HG02759 (cell line): ENCODE measurements around the gene SLC24A3.

Experiments used
- ATAC-seq: cut with Tn5 transposase; IDR thresholded peaks from one replicate; pipeline ENCODE4 v1.9.1; 2021; ENCODE audit warnings: mild to moderate bottlenecking, moderate library complexity; ENCODE audit not compliant: unreplicated experiment

The SLC24A3 gene

DNA sequence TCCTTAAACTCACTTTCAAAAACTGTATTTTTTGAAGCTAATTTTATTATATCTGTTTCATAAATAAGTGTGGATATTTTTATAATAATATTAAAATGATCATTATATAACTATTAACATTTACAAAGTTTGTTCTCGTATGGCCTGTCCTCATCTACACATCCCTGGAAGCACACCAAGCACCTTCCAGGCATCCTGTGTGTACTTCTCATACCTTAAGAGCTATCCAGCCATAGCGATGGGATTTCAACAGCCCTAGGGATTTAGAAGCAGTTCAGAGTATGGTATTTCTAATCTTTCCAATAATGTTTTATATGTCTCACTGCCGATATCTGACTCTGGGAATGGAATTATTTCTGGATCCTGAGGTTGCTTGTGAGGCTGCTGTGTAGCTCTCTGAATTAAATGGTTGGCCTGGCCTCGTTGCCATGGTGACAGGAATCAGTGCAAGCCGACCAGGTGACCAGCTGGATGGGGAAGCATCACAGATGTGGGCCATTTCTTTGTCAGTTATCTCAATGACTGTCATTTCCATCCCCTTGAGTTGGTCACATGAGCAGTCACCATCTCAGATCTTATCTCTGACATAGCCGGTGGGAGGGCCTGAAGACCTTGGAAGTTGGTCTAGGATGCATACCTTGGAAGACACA lies 280.4 kb downstream of the SLC24A3 start:
- ATAC-seq = no peak

DNA sequence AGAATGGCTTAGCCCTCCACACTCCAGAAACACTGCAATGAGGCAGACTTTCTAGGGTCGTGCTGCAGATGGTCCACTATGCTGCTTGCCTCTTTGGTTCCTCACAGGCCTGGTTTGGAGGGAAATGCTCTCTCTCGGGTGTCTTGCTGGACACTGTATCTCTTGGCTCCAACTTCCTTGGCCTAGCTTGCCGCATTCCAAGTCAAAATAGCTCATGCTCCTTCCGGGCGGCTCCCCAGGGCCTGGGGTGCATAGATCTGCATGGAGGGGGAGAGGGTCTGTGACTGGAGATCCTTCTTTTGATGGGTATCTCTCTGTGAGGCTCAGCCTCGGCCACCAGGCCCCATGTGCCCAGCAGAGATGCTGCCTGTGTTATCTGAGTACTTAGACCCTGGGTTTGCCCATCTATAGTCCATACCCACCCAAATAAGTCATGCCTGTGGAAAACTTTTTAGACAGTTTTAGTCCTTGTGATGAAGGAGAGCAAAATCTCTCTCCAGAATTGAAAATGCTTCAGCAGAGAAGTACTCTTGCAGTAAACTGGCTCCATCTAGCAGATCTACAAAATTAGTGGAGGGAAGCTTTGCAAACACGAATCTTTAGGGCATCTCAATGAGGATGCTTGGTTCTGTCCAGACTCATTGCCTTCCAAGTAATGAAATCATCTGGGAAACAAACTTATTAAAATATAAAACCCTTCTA lies 281.5 kb downstream of the SLC24A3 start:
- ATAC-seq = no peak

DNA sequence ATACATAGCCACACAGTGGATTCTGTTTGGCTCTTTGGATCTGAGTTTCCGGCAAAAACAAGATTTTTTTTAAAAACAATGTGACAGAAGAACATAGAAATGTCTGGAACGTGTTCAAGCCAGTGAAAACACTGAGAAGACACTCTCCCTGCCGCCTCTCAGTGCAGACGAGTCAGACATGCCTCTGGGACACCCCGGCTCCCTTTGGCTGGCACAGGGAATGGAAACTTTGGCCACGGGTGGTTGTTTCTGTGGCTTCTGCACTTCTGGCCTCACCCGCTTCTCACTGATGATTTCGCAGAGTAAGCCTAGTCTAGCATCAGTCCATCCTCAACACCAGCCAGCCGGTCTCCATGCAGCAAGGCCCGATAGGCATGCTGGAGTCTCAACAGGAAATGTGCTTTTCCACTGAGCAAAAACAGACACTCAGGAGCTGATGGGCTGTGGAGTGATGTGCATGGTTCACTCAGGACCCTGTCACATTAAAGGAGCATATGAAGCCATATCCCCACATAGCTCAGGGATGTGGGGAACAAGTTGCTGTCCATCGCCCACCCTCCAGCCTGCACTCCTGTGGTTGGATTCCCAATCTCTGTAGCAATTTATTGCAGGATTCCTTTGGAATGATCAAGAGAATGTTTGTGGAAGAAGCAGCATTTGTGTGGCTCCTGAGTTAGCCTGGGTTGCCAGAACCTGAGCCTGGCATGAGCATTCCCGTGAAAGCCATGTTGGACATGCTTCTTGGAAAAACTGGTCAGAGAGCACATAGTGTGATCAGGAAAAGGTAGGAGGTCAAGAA lies 283.7 kb downstream of the SLC24A3 start:
- no peak for ATAC-seq

DNA sequence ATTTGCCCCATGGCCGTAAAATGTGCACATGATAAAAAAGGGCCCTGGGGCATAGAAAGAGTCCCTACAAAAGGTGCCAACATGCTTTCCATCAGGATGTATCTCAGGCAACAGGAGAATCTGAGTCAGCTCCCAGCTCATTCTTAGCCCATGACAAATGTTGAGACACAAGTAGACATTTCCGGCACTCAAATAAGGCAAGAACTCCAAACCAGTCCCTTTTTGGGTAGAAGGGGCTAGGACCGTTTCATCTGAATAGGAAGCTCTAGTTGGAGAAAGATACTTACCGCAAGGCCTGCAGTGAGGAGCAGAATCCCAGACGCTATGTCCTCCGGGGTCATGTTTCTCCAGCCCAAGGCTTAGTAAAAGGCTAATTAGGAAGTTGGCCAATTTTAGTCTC lies 284.6 kb downstream of the SLC24A3 start:
- ATAC-seq = no peak

DNA sequence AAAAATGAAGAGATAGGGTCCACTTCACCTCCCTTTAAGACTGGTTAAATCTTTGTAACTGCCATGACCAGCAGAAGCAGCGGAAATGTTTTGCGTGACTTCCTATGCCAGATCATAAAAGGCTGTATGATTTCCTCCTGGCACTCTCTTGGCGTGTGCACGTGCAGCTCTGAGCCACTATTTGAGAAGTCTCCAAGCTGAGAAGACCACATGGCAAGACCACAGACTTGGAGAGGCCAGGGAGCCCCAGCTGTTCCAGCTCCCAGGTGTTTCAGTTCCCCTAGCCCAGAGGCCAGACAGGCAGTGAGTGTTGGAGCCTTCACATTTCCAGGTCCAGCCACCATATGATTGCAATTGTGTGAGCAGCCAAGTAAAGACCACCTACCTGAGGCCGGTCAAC lies 286.3 kb downstream of the SLC24A3 start:
- ATAC-seq = no peak

DNA sequence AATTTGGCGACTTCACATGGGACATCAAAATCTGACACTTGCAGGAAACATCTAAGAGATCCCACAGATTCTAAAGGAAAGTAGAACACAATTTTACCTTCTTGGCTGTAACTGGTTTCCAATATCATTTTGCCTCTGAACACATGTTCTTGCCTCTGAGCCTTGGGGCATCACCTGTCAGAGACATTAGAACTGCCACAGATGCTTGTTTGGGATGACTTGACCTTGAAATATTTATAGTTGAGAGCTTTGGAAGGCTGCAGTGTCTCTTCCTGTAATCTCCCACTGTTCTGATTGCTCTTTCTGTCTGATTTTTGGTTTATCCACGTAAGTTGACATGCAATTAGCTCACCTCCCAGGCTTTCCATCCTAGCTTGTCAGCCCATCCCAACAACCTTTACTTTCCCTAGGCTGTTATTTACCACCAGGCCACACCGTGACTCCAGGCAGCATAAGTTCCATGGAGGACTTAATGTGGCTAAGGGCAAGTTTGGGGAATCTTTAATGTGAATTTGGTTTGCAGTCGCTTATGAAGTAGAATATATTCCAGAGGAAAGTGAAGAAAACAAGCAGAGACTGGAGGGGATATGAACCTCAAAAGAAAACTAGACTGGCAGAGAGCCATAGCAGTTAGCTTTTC lies 289.2 kb downstream of the SLC24A3 start:
- no peak for ATAC-seq

DNA sequence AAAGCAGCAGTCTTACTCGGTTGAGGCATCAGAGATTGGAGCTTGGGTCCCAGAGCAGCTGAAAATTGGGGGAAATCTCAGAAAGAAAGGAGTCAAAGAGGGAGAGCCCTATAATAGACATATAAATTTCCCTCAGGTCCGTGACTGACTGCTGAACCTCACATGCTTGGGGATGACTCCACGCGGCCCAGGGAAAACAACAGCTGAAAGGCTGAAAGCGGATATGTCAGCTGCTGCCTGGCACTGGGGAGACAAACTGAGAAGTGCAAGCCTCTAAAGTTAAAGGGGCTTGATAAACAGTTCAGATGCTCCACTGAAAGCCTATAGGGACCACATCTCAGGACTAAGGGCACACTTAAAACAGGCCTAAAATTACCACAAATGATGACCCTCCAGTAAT lies 289.7 kb downstream of the SLC24A3 start:
- no peak for ATAC-seq

DNA sequence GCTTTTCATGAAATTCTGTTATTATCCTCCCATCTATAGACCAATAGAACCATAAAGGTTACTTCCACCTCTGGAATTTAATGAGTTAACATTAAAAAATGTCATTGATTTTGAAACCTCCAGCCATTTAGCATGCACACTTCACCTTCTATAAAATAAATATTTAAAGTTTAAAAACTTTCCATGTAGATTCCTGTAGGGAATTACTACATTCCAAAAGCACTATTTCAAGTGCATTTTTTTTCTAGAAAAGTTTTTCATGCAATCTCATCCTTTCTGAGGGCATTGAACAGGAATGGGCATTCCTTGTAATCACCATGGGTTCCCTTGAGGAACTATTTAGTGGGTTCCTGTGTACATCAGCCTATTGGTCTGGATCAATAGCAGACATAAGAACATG lies 291.8 kb downstream of the SLC24A3 start:
- ATAC-seq = no peak

DNA sequence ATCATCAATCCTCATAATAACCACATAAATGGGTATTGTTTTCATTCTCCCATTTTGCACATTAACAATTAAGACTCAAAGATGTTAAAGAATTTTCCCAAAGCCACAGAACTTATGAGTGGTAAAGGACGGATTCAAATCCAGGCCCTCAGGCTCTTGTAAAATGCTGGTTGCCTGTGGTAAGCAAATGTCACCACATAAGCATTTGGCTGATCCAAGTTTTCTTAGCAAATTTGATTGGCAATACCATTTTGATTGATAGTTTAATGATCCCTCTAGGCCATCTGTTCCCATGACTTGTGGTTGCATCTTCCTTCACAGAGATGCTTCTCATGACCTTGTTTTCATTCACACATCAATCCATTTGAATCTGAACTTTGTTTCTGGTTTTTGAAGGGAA lies 293.6 kb downstream of the SLC24A3 start:
- ATAC-seq = no peak

DNA sequence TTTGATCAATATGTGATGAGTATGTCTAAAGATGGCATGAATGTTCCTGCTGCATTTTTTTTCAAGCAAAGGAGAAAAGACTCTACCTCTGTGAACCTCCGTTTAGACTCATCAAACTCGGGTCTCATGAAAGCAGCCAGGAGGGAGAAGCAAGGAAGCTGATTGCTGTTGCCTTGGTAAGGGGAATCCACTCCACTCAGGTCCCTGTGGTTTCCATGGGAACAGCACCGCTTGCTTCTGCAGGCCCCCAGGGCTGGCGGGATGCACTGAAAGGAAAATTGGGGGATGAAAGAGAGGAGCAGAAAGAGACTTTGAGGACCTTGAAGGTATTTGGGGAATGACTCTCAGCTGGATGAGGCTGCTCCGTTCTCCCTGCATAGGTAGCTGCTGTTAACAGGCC lies 296.0 kb downstream of the SLC24A3 start:
- no peak for ATAC-seq

DNA sequence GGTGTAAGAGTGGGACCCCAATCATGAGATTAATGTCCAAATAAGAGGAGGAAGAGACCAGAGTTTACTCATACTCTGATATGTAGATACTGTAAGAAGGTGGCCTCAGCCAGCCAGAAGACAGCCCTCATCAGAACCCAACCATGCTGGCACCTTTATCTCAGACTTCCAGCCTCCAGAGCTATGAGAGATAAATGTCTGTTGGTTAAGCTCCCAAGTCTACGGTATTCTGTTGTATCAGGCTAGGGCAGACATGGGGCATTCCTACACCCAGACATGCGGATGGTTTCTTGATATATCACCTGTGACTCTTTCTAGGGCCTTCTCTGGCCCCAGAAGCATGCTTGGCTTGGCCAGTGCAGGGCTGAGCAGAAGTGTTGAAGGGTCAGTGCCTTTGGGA lies 298.2 kb downstream of the SLC24A3 start:
- no peak for ATAC-seq

DNA sequence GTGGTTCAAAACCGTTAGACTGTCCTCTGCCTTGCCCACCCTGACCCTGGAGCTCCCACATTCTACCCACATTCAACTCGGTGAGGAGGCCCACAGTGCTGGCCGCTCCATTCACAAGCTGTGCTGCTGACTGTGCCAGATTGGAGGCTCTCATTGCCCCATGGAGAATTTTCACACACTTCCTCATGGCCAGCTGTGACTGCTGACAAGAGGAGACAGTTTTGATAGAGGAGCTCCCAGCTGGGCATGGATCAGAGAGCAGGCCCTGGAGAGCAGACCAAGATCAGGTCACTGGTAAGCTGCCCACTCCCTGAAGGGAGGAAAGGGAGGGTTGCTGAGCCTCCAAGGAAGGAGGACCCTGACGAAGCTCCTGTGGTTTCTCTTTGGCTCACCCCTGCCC lies 299.5 kb downstream of the SLC24A3 start:
- no peak for ATAC-seq

DNA sequence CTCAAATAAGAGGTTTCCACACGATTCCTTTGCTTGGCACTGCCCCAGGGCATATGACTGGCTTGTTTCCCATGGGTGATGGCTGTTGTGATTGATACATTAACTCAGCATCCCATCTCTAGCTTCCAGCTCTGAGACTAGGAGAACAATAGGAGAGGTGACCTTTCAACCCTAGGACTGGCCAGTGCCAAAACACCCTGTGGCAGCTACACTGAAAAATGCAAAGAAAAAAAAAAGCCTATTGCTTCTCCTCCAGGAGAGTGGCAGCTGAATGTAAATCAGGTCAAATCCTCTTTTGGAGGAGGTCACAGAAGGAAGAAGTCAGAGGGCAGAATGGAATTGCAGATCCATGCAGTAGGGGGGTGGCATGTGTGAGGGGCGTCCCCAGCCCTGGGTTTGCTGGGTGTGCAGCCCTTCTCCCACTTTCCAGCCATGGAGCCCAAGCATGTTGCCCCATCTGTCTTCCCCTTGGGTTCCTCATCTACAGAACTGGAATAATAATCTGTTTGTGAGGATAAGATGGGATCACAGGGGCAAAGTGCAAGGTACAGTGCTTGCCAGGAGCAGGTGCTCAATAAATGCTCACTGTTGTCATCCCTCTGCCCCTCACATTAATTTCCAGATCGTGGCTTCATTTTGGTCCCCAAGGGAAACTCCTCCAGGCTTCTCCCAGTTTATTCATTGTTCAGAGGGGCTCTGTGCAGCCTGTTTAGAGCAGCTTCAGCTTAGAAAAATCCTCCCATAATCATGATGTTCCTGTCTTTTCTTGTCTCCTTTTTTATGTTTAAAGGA lies 300.6 kb downstream of the SLC24A3 start:
- no peak for ATAC-seq

DNA sequence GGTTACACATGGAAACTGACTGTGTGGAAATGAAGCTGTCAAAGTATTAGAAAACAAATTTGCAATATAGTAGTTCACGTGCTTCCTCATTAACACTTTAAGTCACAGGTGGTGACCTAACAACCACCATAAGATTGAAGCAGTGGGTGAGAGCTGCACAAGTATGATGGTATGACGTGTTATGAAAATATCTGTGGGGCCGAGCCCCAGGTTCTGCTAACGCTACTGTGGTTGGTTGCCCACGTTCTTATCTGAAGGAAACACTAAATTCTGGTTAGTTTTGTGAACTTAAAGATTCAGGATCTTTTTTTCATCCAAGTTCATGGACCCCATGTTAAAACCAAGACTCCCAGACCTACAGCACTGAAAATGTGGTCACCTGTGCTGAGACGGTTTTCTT lies 302.6 kb downstream of the SLC24A3 start:
- no peak for ATAC-seq

DNA sequence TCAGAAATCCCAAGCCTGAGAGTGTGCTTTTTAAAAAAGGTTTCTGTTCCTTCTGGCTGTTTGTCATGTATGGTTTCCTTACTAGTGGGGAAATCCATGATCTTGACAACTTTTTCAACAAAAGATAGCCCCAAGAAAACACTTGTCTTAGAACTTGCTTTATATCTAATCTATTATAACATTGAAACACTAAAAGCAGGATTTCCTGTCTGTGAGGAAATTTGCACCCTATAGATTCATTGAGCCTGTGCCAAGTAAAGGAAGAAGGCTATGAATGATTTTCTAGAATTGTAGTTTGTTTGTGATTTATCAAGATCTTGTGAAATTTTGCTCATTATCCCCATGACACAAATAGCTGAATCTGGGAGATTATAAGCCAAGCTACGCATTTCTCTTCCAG lies 307.0 kb downstream of the SLC24A3 start:
- ATAC-seq = no peak

DNA sequence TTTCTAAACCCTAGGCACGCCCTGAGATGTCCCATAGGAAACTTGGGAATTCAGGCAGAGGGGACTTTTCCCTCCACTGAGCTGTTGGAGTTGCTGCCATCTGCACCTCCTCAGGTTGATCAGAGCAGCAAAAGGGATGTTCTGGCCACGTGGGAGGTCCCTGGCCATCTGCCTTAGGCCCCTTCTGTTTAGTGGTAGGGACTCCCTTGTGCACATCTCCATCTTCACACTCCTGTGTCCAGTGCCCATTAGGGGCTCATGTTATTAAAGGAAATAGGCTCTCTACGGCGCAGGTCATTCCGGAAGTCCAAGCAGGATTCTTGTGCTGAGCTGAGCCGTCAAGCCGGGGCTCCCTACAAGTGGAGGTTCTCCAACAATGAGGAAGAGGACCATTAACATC lies 307.8 kb downstream of the SLC24A3 start:
- ATAC-seq = no peak

DNA sequence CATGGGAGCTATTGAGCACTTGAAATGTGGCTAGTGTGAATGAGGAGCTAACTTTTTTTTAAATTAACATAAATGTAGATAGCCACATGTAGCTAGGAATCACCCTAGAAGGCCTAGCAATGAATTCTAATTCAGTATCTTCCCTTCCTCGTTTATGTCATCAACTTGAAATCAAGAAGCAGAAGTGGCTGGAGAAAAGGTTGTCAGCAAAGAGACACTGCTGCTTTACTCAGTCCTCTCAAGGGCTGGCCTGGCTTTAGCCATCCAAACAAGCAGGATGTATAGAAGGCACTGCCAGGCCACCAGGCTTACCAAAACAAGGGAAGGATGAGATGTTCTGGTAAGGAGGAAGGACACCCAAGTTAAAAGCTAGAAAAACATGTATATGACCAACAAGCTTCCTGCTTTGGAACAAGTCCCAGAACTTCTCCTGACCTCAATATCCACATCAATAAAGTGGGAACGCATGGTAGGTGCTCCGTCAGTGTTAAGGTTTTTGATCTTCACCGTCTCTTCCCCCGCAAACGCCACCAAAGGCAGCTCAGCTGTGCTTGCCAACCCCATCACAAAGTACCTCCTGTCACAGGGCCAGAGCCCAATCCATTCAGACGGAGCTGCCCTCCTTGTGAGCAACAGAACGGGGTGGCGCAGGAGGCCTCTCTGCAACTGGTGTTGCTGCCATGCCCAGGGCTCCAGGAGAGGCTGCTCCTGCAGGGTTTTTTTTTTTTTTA lies 309.8 kb downstream of the SLC24A3 start:
- ATAC-seq = no peak

DNA sequence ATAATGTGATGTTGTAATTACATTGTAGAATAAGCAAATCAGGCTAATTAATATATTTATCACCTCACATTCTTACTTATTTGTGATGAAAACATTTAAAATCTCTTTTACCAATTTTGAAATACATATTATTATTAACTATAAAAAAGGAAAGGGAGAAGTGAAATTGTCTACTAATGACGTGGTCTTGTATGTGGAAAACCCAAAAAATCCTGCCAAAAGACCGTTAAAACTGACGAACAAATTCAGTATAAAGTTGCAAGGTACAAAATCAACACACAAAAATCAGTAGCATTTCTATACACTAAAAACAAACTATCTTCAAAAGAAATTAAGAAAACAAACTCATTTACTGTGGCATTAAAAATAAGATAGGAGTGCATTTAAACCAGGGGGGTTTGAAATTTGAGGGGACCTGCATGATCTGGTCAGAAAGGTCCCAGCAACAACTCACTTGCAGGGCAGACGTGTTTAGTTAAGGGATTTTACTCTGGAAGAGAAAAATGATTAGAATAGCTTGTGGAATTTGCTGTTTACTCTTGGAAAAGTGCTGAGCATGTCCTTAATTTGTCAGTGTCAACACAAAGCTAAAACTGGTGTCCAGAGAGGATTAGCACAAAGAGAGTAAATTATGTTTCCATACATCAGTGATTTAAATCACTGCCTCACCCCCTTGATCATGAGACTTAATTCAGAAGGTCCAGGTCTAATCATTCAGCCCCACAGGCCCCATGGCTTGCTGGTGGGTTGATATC lies 310.6 kb downstream of the SLC24A3 start:
- no peak for ATAC-seq

DNA sequence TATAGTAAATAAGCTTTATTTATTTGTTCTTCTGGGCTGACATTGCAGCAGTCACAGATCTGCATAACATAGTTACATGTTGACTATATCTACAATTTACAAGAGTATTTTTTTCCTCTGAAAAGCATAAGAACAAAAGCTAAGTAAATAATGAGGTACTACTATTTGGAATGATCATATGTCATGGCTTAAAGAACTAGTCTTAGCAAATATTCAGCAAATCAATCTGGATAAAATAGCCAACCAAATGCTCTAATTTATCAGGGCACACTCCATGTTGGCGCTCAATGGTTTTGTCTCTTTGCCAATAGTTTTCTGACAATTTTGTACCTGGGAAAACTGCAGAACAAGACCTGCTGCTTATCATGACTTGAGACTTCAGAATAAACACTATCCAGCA lies 312.2 kb downstream of the SLC24A3 start:
- ATAC-seq = no peak
